SK-N-SH (cell line): ENCODE data around the gene SFT2D3.

ENCODE experiments used
- CTCF ChIP-seq: fragments of 200-600 bp; sonication (generic); IDR thresholded peaks from 2 replicates; pipeline ENCODE4 v1.6.1; 2017; ENCODE audit warnings: antibody characterized with exemption, mild to moderate bottlenecking, moderate library complexity
- FOXJ3 ChIP-seq: sonication (generic); formaldehyde crosslinking; IDR thresholded peaks from 2 replicates; pipeline ENCODE4 v1.5.1; 2020; ENCODE audit warnings: mild to moderate bottlenecking, missing genetic modification reagents
- GABPA ChIP-seq: IDR thresholded peaks from 2 replicates; pipeline ENCODE4 v1.4.0; 2012; ENCODE audit warnings: low read depth, mild to moderate bottlenecking
- MAX ChIP-seq: IDR thresholded peaks from 2 replicates; pipeline ENCODE4 v1.4.0; 2012; ENCODE audit warnings: low read depth
- RXRA ChIP-seq: IDR thresholded peaks from 2 replicates; pipeline ENCODE4 v1.4.0; 2012; ENCODE audit warnings: low read depth, mild to moderate bottlenecking, borderline replicate concordance
- TAF1 ChIP-seq: IDR thresholded peaks from 2 replicates; pipeline ENCODE4 v1.6.1; 2012; ENCODE audit warnings: low read depth, mild to moderate bottlenecking, low read length, moderate library complexity, borderline replicate concordance
- USF1 ChIP-seq: IDR thresholded peaks from 2 replicates; pipeline ENCODE4 v1.4.0; 2012; ENCODE audit warnings: low read depth, borderline replicate concordance

- no peak for TF ChIP-seq MAX
- TF ChIP-seq CTCF, result no peak
- no peak for TF ChIP-seq RXRA
- TF ChIP-seq FOXJ3, result no peak
- no peak for TF ChIP-seq TAF1
- TF ChIP-seq GABPA, result no peak
- no peak for TF ChIP-seq USF1
These were observed 32.0 kb downstream of the SFT2D3 start for GRCh38 chr2:127733113-127733815.
